Measurements from ENCODE around the gene OSBPL8. TPM values are rescaled to one million over a fixed set of nuclear protein-coding genes. Genes with fewer than 3 reads are reported as not detected.
A peak's percentile ranks its signal among the peaks of the same experiment; 100 is the strongest.

The OSBPL8 gene
- total and polyA plus RNA-seq, 9 of the 15 experiments (the other 6 are each of a cell fraction or from before 2014, with no cell fraction given), result 17.4 to 82.7 (median 42.8) TPM

- TF ChIP-seq STAT5A (IDR thresholded peaks at IDR 0.05; ENCODE audit: borderline replicate concordance, low read length) (peak; percentile 84), ZNF699 (CRISPR knock-in tag; IDR thresholded peaks at IDR 0.05; ENCODE audit: insufficient replicate concordance) (no peak), MLLT1 (IDR thresholded peaks at IDR 0.05) (peak in 1 of 2 experiments; percentile 68; a peak in 1 of 4 replicates), MYC (IDR thresholded peaks at IDR 0.05; ENCODE audit: low read depth, low read length) (no peak), MYC (CRISPR knock-in tag; IDR thresholded peaks at IDR 0.05; ENCODE audit: borderline replicate concordance, low read depth) (no peak), CEBPZ (IDR thresholded peaks at IDR 0.05; ENCODE audit: borderline replicate concordance, low read depth, low read length) (no peak), SNIP1 (IDR thresholded peaks at IDR 0.05; ENCODE audit: low read depth) (no peak), RBFOX2 (IDR thresholded peaks at IDR 0.05; ENCODE audit: low read depth, low read length) (no peak), FOXJ3 (CRISPR knock-in tag; IDR thresholded peaks at IDR 0.05) (no peak), SMARCB1 (IDR thresholded peaks at IDR 0.05; ENCODE audit: insufficient read length, low read depth) (no peak), PCBP2 (IDR thresholded peaks at IDR 0.05; ENCODE audit: low read depth, low read length, poor library complexity, severe bottlenecking) (no peak), SMAD3 (CRISPR knock-in tag; conservative IDR thresholded peaks at IDR 0.05) (0 out of 2 replicates have a peak, but pooled peaks have one; percentile 10), NR4A1 (CRISPR knock-in tag; IDR thresholded peaks at IDR 0.05) (no peak), NR4A1 (tag; IDR thresholded peaks at IDR 0.05) (peak; percentile 64; the same call in 1 of the 2 replicates), ZNF584 (CRISPR knock-in tag; IDR thresholded peaks at IDR 0.05; ENCODE audit: low read depth) (no peak), PRMT5 (CRISPR knock-in tag; IDR thresholded peaks at IDR 0.05) (no peak), ZNF133 (CRISPR knock-in tag; IDR thresholded peaks at IDR 0.05) (no peak), ZSCAN29 (IDR thresholded peaks at IDR 0.05) (no peak), E2F3 (CRISPR knock-in tag; IDR thresholded peaks at IDR 0.05) (no peak), CREM (IDR thresholded peaks at IDR 0.05; ENCODE audit: low read depth) (peak; percentile 37; the same call in 1 of the 2 replicates), GATAD2A (IDR thresholded peaks at IDR 0.05) (0 out of 2 replicates have a peak, but pooled peaks have one; percentile 61), HDAC1 (IDR thresholded peaks at IDR 0.05) (peak in 1 of 2 experiments; percentile 72; a peak in 1 of 4 replicates), MEF2D (tag; conservative IDR thresholded peaks at IDR 0.05; ENCODE audit: low read depth) (0 out of 2 replicates have a peak, but pooled peaks have one; percentile 32)
- TF ChIP-seq, protein P1, sequence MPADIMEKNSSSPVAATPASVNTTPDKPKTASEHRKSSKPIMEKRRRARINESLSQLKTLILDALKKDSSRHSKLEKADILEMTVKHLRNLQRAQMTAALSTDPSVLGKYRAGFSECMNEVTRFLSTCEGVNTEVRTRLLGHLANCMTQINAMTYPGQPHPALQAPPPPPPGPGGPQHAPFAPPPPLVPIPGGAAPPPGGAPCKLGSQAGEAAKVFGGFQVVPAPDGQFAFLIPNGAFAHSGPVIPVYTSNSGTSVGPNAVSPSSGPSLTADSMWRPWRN (IDR thresholded peaks at IDR 0.05; ENCODE audit: low read depth), result peak; percentile 72
- TF ChIP-seq, protein P2, sequence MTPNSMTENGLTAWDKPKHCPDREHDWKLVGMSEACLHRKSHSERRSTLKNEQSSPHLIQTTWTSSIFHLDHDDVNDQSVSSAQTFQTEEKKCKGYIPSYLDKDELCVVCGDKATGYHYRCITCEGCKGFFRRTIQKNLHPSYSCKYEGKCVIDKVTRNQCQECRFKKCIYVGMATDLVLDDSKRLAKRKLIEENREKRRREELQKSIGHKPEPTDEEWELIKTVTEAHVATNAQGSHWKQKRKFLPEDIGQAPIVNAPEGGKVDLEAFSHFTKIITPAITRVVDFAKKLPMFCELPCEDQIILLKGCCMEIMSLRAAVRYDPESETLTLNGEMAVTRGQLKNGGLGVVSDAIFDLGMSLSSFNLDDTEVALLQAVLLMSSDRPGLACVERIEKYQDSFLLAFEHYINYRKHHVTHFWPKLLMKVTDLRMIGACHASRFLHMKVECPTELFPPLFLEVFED (CRISPR knock-in tag; conservative IDR thresholded peaks at IDR 0.05), result no peak
Observed at GRCh38 chr12:76402259-76402658, 157.3 kb downstream of the OSBPL8 start (continued).
